ENCODE data around the gene PCK2.

GRCh38 chr14:24060984-24061913, 32.9 kb upstream of the PCK2 start:
- TF ChIP-seq CTCF (IDR thresholded peaks at IDR 0.05) (no peak), EP300 (IDR thresholded peaks at IDR 0.05) (no peak)
